ENCODE results near the gene PCNA. TPM values are rescaled to one million over a fixed set of nuclear protein-coding genes. Genes with fewer than 3 reads are reported as not detected.

The PCNA gene
- total RNA-seq (2014; rRNA removed; shearing (Covaris generic)) = 264 and 270 TPM in 2 replicates

DNA sequence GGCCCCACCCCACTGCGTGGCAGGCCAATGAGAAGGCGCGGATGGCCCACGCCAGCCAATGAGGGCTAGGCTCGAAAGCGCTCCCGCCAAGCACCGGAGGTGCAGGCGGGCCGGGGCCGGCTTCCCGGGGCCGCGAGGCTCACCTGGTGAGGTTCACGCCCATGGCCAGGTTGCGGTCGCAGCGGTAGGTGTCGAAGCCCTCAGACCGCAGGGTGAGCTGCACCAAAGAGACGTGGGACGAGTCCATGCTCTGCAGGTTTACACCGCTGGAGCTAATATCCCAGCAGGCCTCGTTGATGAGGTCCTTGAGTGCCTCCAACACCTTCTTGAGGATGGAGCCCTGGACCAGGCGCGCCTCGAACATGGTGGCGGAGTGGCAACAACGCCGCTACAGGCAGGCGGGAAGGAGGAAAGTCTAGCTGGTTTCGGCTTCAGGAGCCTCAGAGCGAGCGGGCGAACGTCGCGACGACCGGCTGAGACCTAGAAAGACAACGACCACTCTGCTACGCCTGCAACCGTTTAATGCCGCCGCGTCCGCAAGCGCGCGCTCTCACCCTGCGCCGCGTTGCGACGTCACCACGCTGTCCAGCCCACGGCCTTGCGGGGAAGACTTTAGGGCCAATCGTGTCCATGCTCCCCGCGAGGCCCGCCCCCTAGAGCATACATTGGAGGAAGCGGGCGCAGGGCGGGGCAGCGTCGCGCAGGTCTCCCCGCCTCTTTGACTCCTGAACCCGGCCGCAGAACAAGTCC, at the start of gene PCNA:
TSS of gene PCNA (minus strand) at position 524 of the 750 bp plus-strand sequence. CDS start at position 364, 160 bp downstream.
- peak; percentile 95 for DNase-seq (ENCODE audit: low spot score)

DNA sequence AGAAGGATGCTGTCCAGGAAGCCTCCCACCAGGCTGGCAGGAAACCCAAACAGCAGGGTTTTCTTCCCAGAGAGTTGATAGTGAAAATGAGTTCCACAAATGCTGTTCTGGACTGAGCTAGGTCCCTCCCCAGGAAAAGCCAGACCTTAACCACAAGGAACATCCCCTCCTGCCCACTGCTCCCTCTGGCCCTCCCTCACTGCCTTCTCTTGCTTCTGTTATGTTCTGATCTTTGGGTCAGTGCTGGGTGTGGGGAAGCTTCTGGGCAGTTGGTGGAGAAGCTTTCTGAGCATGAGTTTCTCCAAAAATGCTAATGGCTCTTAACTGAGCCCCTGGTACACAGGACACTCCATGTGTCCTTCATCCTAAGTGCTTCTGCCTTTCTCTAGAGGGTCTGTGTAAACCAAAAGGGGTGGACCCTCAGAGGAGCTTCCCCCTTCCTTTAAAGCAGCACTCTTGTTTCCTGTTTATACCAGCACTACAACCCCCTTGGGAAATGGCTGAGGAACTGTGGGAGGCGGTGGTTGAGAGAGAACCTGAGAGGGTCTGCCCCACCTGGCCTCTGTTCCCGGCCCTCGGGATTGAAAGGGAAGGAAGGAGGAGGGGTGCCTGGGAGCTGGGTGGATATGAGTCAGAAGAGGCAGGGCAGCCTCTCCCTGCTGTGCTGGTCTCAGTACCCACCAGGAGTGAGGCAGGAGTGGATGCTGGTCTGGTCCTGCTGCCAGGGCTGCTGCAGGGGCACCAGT, 49.1 kb upstream of the PCNA start:
- no peak for DNase-seq (ENCODE audit: low spot score)

DNA sequence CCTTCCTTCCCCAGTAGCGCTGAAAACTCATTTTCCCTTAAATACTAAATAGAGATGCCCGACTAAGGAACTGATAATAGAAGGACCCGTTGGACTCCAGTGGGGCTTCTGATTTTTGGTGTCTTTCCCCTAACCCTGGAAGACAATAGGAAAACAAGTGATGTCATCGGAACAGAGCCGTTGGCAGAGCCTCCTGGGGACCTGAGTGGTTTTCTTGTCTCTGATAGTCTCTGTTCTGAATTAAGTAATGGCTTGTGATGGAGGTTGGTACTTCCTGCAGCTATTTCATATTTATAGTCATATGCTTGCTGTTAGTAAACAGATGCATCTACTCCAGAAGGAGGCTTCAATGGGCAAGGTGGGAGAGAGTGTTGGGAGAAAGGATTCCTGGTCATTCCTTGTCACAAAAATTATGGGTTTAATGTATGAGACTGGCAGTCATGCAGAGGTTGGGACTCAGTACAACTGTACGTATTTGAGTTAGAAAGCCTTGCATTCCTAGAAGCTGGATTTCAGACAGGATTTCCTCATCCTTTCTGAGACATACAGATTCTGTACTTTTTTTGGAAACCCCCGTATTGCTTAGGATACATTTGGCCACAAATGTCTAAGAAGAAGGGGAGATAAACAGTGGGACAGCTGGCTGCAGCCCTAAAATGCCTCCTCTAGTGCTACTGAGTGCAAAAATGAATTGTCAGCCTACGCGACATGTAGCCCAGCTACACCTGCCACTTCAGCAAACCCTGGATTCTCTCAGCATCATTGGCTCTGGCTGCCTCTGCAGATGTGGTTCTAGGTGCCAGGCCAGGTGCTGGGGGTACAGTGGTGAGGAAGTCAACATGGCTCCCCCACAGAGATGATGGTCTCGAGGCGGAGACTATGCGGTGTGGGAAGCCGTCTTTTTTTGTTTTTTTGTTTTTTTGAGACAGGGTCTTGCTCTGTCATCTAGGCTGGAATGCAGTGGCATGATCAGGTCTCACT, 45.2 kb upstream of the PCNA start:
- DNase-seq (ENCODE audit: low spot score) = no peak

DNA sequence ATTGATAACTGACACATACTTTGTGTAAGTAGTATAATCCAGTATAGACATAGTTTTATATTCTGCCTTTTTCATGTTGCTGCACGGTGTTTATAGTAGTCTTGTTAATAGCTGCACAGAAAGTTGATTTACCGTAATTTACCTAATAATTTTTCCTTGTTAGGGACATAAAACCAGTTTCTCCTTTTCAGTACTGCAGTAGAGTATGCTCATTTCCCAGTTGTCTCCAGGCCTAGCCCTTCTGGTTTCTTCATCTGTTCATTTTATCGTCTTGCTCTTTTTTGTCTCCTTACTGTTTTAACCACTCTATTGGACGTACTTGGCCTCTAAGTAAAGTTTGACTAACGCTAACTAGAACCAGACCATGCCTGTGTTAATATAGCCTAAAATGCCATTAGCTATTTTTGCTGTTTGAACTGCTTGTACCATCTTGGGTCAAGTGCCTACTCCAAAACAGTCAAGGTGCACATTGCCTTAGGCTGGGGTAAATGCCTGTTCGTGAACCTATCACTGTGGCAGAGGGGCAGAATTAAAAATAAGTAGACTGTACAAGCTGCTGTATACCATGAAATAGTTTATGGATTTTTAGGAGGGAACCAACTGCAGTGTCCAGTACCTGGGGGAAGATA, 41.9 kb upstream of the PCNA start:
- no peak for DNase-seq (ENCODE audit: low spot score)

DNA sequence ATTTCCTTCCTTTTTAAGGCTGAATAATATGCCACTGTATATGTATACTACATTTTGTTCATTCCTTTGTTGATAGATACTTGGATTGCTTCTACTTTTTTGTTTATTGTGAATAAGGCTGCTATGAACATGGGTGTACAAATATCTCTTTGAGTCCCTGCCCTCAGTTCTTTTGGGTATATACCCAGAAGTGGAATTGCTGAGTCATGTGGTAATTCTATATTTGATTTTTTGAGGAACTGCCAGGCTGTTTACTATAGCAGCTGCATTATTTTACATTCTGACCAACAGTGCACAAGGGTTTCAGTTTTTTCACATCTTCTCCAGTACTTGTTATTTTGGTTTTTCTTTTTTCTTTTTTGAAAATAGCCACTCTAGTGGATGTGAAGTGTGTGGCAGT, 41.1 kb upstream of the PCNA start:
- DNase-seq (ENCODE audit: low spot score) = no peak

DNA sequence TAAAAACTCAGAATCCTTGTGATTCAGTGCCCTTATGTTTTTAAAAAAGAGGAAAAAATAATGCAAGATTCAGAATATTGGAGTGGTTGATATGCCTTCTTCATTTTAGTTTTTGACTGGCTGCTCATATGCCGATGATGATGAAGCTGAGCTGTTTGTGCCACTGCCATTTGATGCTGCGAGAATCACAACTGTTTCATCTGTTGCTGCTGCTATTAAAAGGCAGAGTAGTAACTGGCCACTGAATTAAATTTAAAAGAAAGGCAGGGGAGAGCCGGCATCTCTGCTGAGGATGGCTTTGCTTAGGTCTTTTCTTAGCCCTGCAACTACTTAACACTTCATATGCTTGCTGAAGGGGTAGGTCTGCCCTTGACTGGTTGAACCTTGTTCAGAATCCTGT, 40.2 kb upstream of the PCNA start:
- no peak for DNase-seq (ENCODE audit: low spot score)

DNA sequence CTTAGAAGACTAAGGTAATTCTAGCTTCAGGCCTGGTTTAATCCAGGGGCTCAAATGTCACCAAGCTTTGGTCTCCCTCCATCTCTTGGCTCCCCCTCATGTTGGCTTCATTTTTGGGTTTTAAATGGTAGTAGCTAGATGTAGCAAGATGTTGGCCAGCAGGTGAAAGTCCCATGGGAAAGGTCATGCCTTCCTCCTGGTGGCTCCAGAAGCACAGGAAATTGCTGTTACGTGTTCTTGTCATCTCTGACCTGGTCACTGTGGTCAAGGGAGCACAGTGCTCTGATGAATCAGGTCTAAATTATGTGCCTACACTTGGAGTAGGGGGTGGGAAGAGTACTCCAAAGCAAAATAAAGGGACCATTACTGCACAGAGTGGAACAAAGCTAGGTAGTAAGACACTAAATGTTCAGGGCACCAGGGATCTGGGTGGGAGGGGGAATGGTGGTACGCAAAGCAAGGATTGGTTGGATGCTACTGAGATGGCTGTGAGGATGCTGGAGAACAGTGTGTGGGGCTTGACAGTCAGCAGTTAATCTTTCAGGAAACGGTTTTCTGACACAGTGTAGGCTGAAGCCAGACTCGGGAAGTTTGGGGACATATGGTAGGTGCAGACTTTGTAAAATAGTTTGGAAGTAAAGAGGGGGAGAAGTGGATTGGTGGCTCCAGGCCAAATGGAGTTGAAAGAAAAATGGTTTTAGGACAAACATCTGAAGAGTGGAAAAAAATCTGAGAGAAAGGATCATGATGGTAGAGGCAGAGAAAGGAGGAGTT, 37.1 kb upstream of the PCNA start:
- DNase-seq (ENCODE audit: low spot score) = no peak

DNA sequence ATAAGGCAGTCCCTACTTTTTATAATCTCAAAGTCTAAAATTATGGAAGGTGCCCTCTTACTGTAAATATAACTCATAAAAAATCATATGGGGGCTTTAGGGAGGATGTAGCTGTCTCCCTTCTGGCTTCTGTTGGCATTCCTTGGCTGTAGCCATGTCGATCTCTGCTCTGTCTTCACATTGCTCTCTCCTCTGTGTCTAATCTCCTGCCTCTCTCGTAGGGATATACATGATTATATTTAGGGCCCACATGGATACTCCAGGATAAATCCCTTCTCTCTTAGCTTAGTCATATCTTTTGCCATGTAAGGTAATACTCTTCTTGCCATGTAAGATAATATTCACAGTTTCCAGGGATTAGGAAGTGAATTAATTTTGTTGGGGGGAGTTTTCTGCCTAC, 35.6 kb upstream of the PCNA start:
- DNase-seq (ENCODE audit: low spot score) = no peak

DNA sequence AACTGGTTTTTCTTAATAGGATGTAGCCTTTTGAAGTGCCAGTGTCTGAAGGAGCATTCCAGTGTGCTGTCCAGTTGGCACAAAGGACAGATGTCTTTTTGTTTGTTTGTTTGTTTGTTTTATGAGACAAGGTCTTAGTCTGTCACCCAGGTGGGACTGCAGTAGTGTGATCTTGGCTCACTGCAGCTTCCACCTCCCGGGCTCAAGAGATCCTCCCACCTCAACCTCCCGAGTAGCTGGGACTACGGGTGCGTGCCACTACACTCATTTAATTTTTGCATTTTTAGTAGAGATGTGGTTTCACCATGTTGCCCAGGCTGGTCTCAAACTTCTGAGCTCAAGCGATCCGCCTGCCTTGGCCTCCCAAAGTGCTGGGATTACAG, 34.8 kb upstream of the PCNA start:
- no peak for DNase-seq (ENCODE audit: low spot score)

DNA sequence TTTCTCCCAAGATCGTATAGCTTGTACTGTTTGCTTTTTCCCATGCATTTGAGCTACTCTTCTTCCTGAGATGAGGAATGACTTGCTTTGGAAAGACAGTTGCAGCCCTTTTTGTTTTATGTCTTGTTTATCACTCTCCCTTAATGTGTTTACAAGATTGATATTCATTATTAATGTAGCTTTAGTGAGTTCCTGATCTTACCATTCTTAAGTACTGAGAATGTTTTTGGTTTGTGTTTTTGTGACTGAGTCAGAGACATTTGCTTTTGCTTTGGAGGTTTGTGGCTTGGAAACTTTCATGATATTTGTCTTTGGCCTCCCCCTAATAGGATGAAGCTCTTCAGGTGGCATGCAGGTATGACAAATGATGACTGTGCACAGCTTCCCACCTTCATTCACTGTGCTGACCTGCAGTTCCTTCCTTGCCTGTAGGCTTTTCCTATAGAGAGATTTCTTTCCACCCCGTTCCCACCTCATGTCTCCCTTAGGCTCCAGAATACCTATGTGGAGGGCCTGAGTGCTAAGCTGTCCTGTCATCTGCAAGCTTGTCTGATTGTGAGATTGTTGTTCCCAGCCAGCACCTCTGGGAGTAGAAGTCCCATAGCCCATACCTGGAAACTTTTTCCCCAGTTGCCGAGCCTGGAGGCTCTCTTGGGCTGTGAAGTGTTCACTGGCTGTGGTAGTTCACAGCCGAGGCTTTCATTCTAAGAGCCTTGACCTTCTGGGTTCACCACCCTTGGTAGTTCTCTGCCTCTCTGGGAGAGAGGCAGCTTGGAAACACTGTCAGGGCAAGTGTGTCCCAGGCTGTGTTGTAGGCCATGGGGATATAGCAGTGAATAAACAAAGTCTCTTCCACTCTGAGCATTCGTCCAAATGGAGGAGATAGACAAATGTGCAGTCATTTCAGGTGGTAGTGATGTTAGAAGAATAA, 34.1 kb upstream of the PCNA start:
- no peak for DNase-seq (ENCODE audit: low spot score)

DNA sequence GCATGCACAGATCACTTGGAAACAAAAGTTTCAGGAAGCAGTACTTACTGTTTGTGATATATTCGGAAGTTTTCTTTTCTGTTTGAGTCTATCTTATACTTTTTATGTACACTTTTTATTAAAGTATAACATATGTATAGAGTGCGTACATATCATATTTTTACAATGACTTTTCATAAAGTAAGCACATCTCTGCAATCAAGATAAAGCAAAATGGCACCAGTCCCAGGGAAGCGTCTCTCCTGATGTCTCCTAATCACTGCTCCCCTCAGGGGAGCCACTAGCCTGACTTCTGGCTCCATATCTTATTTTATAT, 33.4 kb upstream of the PCNA start:
- DNase-seq (ENCODE audit: low spot score) = no peak

DNA sequence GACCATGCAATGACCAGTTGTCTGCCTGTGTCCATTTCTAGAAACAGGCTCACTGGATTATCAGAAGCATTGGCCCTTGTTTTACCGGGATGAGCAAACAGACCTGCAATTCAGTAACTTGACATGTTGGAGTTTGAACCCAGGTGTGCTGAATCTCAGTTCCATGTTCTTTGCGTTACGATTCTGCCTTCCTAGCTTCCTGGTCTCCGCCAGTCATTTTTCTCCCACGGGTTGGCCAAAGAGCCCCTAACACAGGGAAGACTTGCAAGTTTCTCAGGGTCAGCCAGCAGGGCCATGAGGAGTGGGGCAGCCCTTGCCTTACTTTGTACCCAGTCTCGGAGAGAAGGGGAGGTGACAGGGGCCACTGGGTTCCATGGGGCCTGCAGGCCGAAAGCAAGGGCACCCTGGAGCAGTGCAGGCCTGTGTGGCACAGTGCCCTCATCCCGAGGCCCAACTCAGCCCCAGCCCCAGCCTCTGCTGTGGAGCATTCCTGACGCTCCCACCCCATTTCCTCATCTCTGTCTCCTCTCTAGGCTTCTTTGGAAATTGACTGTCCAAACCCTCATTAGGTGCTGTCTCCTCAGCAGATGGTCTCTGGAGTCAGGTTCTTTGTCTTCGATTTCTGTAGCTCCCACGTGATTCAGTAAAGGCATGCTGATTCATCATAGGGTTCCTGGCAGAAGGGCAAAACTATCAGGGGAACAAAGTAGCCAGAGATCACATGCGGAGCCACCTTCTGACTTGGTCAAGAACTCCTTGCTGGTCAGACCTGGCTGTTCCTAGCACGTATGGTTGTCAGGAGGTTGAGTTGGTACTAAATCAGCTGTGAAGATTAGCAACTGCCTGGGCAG, 30.7 kb upstream of the PCNA start:
- DNase-seq (ENCODE audit: low spot score) = no peak

DNA sequence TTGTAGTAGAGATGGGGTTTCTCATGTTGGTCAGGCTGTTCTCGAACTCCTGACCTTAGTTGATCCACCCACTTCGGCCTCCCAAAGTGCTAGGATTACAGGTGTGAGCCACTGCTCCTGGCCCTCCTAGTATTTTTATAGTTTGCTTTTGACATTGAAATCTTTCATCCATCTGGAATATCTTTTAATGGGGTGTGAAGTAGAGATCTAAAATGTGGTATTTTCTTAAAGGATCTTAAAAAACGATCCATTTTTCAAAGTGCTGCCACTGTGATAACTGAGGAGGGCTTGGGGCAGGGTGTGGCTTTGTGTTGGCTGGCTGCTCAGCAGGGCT, 30.1 kb upstream of the PCNA start:
- no peak for DNase-seq (ENCODE audit: low spot score)

DNA sequence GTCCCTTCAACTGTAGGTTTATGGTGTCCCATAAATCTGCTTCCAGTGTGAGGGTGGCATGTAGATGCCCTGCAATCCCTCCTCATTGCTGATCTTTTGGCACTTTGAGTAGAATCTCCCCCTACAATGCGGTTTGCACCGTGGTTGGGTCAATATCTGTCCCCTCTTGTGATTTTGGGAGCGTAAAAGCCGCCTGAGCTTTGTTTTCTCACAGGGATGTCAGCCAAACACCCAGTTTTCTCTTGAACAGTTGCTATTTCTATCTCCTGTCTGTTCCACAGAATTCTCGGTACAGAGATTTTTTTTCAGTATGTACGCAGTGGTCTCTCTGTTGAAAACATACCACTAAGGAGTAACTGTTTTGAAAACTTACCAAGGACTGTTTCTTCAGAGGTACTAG, 28.8 kb upstream of the PCNA start:
- no peak for DNase-seq (ENCODE audit: low spot score)

DNA sequence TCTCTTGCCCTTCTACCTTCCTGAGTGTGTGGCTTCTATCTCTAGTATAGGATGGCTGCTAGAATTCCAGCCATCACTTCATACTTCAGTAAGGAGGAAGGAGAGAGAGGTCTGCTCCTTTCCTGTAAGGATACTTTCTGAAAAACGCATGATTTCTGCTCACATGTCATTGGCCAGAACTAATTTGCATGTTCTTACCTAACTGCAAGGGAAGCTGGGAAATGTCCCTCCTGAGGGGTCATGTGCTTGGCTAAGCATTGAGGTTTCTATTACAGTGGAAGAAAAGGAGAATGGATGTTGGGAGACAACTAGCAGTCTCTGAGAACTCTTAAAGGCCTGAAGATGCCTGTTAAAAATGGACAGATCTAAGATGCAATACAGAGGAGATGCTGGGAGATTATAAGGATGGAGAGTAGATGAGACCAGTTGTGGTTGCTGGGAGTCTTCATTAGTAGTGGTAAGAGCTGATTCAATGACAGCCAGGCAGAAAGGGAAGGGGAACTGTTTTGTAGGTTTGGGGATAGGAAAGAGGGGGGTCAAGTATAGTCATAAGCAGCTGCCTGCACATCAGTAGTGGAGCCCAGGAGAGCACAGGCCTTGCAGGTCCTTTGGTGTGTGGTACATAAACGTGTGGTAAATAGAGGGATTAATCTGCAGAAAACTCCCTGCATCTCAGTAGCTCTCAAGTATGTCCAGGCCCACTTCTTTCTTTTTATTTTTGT, 27.3 kb upstream of the PCNA start:
- DNase-seq (ENCODE audit: low spot score) = no peak

DNA sequence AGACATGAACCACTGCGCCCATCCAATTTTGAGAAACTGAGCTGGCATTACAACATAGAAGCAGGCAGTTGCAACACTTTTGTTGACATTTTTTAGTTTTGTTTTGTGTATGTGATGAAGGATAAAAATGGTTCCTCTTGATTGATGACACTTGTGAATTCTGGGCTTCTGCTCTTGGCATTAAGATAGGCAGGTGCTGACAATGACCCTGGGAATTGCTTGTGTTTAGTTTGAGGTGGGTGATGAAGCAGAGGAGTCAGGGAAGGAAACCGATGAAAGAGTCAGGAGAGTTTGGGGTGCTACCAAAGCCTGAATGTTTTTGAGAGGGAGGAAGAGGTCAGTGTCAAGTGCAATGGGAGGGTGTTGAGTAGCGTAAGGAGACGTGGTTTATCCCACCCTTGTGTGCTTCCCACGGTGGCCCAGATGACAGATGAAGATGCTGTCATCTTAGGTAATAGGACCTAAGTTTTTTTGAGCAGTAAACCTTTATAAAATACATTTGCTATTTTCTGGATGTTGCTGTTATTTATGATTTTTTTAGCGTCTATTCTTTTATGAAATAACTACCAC, 26.4 kb upstream of the PCNA start:
- DNase-seq (ENCODE audit: low spot score) = no peak

DNA sequence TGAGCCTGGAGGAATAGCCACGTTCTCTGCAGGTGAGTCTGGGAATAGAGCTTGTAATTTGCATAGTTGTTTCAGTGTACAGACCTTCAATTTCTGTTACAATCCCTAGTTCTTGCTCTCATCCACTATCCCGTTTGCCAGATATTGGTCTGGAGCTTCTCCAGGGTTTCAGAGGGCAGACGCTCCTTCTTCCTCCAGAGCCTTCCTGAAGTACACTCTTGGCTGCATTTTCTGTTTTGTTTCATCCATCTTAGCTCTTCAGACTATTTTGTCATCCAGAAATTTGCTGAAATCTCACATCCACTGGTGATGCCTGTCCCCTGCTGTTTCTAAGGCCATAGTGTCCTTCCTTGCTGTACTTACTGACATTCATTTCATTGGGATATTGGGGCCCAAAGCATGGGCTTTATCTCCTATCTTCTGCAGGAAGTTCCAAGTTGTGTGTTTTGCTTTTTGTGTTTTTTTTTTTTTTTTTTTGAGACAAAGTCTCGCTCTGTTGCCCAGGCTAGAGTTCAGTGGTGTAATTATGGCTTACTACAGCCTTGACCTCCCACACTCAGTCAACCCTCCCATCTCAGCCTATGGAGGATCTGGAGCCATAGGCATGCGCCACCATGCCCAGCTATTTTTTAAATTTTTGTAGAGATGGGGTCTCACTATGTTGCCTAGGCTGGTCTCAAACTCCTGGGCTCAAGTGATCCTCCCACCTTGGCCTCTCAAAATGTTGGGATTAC, 25.8 kb upstream of the PCNA start:
- no peak for DNase-seq (ENCODE audit: low spot score)
